PC-3 (cell line): ENCODE results near the gene XPR1.

ENCODE experiments used
- CTCF ChIP-seq: fragments of 300-600 bp; sonication (generic); conservative IDR thresholded peaks from 2 replicates; pipeline ENCODE4 v1.5.1; 2017; ENCODE audit warnings: antibody characterized with exemption, low read depth, mild to moderate bottlenecking, low read length
- EZH2 ChIP-seq: fragments of 300-600 bp; sonication (generic); IDR thresholded peaks from one replicate; pipeline ENCODE4 v1.6.1; 2017; ENCODE audit warnings: antibody characterized with exemption, mild to moderate bottlenecking, low read length; ENCODE audit not compliant: unreplicated experiment
- EZH2phosphoT487 ChIP-seq: fragments of 300-600 bp; sonication (generic); IDR thresholded peaks from 2 replicates; pipeline ENCODE4 v1.6.1; 2018; ENCODE audit warnings: mild to moderate bottlenecking, antibody characterized with exemption, low read length, borderline replicate concordance

GRCh38 chr1:180724055-180724454 lies 92.2 kb downstream of the XPR1 start:
- TF ChIP-seq CTCF (no peak), EZH2 (no peak), EZH2phosphoT487 (no peak)
